GM18951 (cell line): ENCODE measurements around the gene SMOC1.

ENCODE experiments used
- POLR2A ChIP-seq: IDR thresholded peaks from 4 replicates; pipeline ENCODE4 v1.6.1; 2011; ENCODE audit warnings: mild to moderate bottlenecking; ENCODE audit not compliant: insufficient read length, insufficient read depth; ENCODE audit errors: extremely low read depth
- in situ Hi-C: fragments of 300-500 bp; cut with MboI; formaldehyde crosslinking; loops from one replicate; pipeline ENCODE4 v1.12.0; 2022; ENCODE audit warnings: low sequenced_read_pairs, mixed read lengths, inconsistent platforms; ENCODE audit not compliant: unreplicated experiment

SMOC1 gene

DNA sequence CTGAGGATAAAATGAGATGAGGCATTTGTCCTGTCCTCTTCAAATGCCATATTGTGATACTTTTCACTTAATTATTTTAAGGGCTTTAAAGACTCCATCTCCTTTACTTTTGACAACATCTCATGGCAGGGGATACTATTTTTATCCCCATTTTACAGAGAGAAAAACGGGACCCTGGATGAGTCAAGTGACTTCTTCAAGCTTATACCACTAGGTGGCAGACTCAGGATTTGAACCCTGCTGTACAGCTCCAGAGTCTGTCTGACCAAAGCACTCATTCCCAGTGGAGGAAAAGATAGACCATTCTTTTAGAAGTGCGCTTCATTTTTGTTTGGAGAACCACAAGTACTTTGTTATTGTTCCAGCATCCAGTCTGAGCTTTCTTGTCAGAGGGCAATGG lies 1.7 kb upstream of the SMOC1 start:
- TF ChIP-seq POLR2A: no peak
- in situ Hi-C loops: no loop called here

DNA sequence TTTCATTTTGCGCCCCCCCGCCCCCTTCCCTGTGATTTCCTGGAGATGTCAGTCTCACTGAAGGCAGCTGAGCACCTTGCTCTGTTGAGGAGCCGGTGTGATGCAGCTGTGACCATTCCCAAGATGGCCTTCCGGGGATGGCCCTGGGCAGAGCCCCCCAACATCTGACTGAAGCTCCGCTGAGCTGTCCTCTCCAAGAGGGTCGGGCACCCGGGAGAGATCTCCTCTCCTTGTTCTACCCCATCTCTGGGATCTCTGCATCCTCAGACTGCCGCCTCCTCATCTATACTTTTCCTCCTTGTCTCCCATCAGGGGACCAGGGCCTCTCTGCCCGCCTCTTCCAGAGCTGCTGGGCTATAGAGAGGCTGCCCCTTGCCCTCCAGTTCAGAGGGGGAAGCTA lies 965 bp upstream of the SMOC1 start:
- in situ Hi-C loops: no loop called here
- no peak for TF ChIP-seq POLR2A

DNA sequence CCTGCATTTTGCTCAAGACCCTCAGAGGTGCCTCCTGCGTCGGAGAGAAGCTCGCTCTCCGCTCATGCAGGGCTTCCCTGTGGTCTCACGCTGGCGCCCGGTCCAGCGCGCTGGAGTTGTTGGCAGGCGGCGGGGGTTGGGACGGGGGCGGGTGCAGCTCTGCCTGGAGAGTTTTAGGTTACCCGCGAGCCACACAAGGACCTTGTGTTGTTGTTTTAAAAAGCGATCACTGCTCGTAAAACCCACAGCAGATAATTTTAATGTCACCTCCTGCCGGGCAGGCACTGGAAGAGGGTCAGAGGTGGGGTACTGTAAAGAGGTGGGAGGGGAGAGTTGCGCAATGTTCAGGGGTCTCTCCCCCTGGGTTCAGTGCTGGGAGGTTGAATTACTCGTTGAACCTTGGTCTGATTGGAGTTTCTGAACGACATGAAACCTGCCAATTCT lies 850 bp downstream of the SMOC1 start:
- in situ Hi-C loops: no loop called here

DNA sequence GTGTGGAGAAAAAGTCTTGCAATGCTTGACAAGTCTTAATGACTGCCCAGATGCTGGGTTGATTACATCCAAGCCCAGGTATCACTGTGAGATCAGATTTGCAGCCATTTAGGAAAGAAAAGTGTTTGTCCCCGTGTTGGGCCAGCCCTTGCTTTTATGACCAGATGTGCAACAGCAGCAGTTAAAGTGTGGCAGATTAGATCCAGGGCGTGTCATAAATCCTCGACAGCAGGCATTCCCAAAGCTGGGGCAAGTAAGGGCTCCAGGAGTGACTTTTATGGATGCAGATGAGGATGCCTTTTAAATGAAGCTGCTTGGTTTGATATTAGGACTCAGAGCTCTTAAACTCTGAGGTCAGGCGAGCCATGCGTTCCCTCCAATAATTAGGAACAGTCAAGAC lies 1.7 kb downstream of the SMOC1 start:
- in situ Hi-C loops: no loop called here
- TF ChIP-seq POLR2A: no peak

More for the DNA sequence above, 850 bp downstream of the SMOC1 start:
- TF ChIP-seq POLR2A: no peak

DNA sequence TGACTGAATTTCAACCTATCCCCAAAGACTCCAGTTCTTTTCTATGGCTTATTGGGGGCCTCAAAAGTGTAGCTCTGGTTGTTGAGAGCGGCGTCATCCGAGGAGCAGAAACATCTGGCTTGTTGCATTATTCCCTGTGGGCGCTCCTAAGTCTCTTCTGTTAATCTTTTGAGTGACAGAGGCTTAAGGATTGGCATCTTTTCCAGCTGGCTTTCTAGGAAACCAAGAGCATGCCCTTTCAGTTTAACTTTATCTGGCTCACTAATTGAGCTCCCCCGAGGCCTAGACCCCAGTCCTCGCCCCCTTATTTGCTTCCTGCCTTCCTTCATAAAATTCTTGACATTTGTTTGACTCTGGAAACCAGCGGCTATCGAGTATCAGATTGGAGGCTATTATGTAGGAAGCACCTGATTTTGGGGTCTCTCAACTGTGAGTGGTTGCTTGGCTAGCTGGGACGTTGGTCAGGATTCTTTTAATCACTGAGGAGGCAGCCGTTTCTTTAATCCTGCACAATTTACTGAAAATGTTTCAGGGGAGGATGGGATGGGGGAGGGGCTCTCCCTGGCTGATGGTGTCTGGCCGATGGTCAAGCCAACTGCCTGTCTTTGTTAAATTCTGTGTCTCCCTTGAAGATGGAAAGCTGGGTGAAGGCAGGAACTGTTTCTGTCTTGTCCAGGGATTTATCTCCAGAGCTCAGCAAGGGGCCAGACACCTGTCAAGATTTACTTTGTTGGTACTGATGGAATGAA lies 3.1 kb downstream of the SMOC1 start:
- in situ Hi-C loops: no loop called here
- no peak for TF ChIP-seq POLR2A

DNA sequence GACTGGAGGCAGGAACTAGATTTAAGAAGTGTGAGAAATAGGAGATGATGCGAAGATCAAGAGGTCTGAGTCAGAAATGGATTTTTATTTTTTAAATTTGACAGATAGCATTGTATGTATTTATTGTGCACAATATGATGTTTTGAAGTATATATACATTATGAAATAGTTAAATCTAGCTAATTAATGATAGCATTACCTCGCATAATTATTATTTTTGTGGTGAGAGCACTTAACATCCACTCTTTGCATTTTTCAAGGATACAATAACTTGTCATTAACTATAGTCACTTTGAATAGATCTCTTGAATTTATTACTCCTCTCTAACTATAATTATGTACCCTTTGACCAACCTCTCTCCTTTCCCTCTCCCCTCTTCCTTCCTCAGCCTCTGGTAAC lies 3.7 kb downstream of the SMOC1 start:
- in situ Hi-C loops: no loop called here
- TF ChIP-seq POLR2A: no peak

DNA sequence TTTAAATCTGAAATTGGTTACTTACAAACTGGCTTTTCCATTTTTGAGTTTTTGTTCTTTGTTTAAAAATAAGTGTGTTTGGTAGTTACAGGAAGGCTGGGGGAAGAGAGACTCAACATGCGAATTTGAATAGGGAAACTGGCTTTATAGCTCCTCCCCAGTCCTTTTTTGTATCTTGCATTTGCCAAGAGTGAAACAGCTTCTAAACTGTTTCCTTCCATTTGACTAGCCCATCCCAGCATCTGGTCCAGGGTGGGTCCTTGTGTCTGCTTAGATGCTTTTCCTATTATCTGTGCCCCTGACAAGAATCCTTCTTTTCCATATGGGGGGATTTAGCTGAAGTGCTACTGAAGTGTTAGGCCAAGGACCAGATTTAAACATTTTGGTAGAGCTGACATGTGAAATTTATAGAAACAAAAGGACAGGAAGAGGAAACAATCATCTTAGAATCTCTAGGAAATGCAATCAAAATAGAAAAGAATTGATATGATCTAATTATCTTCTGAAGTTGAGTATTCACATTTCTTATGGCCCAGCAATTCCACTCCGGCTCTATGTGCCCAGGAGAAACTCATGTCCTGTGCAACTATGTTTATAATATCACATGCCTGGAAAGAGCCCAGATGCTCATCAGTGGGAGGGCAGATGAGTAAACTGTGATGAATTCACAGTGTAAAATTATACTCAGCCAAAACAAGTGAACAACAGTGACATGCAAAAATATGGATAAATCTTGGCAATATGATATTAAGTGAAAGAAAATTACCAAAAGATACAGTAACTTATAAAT lies 7.4 kb downstream of the SMOC1 start:
- in situ Hi-C loops: no loop called here
- TF ChIP-seq POLR2A: no peak

DNA sequence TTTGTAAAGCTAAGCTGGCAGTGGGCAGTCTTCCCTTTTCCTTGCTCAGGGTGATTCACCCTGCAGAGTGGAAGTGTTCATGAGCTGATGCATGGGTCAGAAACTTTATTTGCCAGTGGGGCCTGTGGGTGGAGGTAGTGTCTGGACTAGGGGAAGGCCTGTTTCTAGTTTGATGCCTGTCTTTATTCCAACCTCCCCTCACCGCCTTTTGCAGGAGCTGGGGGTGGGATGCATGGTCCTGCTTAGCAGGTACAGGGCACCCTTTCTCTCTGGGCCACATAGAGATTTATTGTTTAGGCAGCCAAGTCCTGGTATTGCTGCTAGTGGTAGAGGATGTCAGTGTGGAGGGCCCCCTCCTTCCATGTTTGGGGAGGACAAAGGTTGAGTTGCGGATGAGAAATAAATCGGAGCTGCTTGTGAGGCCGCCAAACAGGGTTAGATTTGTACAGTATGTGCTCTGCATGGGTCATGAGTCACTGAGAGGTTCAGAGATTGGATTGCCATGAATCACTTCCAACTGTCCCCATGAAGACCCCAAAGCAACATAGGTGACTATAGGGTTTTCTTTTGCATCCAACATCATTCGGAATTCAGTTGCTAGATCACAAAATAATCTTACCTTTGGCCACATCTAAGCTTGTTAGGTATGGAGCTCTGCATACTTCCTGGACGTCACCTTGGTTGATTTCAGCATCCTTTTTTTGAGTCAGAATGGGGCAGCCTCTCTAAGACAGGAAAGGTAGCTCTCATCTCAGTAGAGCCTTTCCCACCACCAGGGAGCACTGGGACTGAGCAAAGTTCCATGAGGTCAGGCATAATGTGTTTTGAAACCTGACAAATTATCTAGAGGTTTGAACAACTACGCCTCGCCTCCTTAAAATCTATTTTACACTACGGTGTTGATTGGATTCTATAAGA lies 8.8 kb downstream of the SMOC1 start:
- in situ Hi-C loops: no loop called here
- TF ChIP-seq POLR2A: no peak

DNA sequence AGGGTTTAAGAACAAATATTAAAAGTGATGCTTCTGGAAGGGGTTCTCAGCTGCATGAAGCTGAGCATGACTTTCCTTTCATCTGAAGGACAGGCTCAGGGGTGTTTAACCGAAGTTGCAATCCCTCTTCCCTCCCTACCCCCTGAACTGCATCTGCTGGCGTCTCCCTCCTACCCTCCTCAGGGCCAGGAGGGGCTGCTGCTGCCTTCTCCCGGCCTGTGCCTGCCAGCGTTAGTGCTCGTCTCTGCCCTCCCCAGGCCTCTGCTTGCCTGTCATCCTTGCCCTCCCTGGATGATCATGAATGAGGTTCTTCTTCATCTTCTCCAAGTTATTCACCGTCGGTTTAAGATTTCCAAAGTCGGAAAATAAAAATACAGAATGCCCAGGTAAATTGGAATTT lies 12.2 kb downstream of the SMOC1 start:
- no peak for TF ChIP-seq POLR2A
- in situ Hi-C loops: no loop called here

DNA sequence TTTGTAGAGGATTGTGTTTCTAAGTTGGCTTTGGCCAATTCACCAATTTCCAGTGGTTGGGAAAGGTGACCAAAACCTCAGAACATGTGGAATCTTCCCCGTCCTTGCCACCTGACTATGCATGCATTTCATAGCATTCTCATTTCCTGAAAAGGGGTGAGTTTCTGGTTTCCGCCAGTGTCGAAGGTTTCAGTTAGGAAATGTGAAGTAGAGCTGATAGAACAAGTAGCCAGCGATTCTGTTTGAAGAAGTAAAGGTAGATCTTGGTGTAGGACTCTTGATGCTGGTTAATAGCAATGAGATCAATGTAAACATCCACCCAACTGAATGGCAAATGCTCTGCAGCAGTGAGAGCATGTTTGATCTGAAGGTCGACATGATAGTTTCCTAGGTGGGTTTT lies 15.9 kb downstream of the SMOC1 start:
- in situ Hi-C loops: no loop called here
- no peak for TF ChIP-seq POLR2A

DNA sequence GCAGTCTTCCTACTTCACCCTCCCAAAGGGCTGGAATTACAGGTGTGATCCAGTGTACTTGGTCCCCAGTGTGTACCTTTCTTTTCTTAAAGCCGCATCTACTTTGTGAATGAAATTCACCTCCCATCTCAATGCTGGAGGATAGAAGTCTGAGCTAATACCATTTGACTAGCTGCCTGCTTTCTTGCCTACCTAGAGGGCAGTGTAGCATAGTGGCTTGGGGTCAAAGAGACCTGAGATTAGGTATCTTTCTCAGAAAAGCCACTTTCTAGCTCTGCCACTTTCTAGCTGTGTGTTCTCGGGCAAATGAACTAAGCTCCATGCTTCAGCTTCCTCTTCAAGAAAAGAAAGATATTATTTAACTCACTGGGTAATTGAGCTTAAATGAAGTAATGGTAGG lies 16.9 kb downstream of the SMOC1 start:
- no peak for TF ChIP-seq POLR2A
- in situ Hi-C loops: no loop called here

DNA sequence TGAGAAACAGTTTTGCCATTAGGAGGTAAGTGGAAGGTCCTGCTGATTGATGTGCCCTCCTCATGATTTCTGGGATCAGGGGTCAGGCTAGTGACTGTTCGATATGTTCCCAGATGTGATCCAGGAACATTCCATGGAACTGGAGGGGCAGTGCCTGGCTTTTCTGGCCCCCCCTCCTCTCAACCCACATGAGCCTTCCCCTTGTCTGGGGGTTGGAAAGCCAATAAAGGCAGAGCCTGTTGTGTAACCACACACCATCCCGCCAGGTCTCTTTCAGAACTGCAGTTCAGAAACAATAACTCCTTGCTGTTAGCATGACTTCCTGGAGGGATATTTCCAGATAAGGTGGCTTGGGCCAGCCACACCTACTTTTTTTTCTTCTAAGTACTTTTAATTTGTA lies 17.8 kb downstream of the SMOC1 start:
- TF ChIP-seq POLR2A: no peak
- in situ Hi-C loops: no loop called here

DNA sequence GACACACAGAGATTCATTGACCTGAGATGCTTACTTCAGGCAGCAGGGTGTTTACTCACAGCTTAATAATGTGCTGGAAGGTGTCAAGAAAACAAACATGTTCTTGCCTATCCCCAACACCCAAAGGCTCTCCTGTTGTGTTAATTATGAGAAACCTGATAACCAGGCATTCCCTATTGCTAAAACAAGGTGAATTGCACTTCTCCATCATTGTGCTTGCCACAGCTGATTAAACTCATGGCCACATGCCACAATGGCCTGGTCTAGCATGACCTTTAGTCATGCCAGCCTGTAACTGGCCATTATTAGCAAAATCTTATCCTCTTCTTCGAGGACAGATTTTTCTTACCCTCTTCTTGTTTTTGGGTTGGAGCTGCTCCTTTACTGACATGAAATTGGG lies 21.4 kb downstream of the SMOC1 start:
- in situ Hi-C loops: no loop called here
- TF ChIP-seq POLR2A: no peak
